Hepatocyte (in vitro differentiated cells): ENCODE measurements around the gene CLCNKB.

Source experiments
- EZH2 ChIP-seq: fragments of 200-600 bp; sonication (generic); IDR thresholded peaks from 2 replicates; pipeline ENCODE4 v1.6.1; 2016; ENCODE audit warnings: antibody characterized with exemption, mild to moderate bottlenecking, borderline replicate concordance
- TF ChIP-seq, protein P1 (sequence below): fragments of 200-600 bp; sonication (generic); IDR thresholded peaks from 2 replicates; pipeline ENCODE4 v1.5.1; 2016; ENCODE audit warnings: antibody characterized with exemption, mild to moderate bottlenecking; ENCODE audit not compliant: poor library complexity

DNA sequence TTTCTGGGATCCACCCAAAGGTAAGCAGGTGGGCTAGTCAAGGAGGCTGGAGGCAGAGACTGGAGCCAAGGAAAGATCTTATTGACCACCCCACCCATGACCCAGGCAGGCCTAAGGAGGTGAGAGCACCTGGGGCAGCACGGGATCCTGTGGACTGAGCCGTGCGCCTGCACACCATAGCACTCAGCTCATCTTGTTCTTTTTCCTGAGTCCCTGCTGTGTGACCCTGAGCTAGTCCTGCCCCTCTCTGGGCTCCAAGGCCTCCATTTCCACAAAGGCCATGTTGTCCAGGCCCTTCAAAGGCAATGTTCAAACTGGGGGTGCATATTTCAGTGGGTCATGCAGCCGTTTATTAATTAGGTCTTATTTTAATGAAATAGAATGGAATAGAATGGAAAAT is 22.7 kb downstream of the CLCNKB start:
- TF ChIP-seq, protein P1, sequence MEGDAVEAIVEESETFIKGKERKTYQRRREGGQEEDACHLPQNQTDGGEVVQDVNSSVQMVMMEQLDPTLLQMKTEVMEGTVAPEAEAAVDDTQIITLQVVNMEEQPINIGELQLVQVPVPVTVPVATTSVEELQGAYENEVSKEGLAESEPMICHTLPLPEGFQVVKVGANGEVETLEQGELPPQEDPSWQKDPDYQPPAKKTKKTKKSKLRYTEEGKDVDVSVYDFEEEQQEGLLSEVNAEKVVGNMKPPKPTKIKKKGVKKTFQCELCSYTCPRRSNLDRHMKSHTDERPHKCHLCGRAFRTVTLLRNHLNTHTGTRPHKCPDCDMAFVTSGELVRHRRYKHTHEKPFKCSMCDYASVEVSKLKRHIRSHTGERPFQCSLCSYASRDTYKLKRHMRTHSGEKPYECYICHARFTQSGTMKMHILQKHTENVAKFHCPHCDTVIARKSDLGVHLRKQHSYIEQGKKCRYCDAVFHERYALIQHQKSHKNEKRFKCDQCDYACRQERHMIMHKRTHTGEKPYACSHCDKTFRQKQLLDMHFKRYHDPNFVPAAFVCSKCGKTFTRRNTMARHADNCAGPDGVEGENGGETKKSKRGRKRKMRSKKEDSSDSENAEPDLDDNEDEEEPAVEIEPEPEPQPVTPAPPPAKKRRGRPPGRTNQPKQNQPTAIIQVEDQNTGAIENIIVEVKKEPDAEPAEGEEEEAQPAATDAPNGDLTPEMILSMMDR, result no peak
- TF ChIP-seq EZH2, result no peak
